HG03139 (cell line): ENCODE results near the gene DENND5A.
"Not testable (repeated sequence)": the region's sequence is repeated elsewhere in the genome, so short reads cannot be mapped to it uniquely, and the experiment has no call there.

Experiments used
- ATAC-seq: cut with Tn5 transposase; IDR thresholded peaks from one replicate; pipeline ENCODE4 v1.9.1; 2021; ENCODE audit not compliant: unreplicated experiment

Gene DENND5A

DNA sequence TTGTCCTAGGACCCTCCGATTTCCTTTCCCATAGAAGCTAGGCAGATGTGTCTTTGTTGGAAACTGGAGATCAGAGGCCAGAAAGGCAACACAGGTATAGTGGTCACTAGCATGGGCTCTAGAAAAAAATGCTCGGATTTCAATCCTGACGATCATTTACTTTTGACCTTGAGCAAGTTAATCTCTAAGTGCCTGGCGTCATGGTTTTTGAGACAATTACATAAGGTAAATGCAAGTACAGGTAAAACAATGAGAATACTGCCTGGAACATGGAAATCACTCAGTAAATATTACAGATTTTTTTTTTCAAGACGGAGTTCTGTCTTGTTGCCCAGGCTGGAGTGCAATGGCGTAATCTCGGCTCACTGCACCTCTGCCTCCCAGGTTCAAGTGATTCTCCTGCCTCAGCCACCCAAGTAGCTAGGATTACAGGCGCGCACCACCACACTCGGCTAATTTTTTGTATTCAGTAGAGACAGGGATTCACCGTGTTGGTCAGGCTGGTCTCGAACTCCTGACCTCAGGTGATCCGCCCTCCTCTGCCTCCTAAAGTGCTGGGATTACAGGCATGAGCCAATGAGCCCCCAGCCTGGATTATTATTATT, 1.1 kb upstream of the DENND5A start:
- no peak for ATAC-seq

GRCh38 chr11:9264316-9265210, 587 bp downstream of the DENND5A start:
- ATAC-seq, result peak; percentile 17

DNA sequence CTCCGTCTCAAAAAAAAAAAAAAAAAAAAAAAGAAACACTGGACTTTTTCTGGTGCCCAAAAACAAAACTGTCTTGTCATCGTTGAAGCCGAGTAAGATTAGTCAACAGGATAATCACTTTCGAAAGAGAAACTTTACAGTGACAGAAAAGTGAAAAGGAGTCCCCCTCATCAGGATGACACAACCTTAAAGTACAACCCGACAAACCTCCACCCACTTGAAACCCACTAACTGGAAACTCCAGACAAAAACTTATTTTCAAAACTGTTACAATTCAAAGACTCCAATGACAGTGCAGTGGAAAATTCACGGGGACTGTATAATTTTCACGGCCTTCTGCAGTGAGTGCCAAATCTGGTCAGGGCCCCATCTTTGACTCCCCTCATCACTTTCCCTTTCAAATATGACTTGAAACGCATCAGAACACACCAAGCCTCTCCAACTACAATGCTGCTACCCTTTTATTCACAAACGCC, 1.3 kb downstream of the DENND5A start:
- peak; percentile 46 for ATAC-seq

DNA sequence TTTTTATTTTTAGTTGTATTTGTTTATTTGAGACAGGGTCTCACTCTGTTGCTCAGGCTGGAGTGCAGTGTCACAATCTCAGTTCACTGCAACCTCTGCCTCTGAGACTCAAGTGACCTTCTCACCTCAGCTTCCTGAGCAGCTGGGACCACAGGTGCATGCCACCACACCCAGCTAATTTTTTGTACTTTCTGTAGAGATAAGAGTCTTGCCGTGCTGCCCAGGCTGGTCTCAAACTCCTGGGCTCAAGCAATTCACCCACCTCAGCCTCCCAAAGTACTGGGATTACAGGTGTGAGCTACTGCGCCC, 4.4 kb downstream of the DENND5A start:
- ATAC-seq, result not testable (repeated sequence)

DNA sequence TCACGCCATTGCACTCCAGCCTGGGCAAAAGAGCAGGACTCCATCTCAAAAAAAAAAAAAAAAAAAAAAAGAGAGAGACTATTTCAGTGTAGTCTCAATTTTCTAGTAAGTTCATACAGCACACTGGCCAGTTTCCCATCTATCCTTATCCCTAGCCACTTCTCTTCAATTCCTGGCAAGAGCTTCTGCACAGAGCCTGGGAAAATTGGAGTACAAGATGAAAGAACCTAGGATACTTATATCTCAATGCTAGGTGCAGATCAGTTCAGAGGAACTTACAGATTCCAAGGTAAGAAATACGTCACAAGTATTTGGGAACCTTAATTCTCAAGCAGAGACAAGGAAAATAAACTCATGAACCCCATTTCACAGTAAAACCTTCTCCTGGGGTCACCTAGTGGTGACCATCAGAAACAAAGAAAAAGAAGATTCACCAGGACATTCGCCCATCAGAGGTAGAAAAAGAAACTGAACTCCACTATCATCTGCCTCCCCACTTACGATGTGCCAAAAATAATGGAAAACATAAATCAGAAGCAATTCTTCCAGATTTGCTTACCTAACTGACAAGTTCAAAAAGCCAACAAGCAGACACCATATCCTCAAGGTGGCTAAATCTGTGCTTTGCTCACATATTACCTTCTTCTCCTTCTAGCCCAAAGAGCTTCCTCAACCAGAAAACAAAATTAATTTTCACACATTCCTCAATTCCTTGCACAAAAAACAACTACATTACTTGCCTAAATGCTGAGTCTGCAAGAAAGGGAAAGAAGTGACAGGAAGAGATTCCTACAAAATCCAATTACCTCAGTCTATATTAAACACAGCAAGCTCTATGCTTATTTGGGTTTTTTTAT, 4.9 kb downstream of the DENND5A start:
- no peak for ATAC-seq

GRCh38 chr11:9258279-9258678, 6.9 kb downstream of the DENND5A start:
- not testable (repeated sequence) for ATAC-seq

- ATAC-seq, result no peak
Observed at GRCh38 chr11:9254416-9254815, 10.7 kb downstream of the DENND5A start.

DNA sequence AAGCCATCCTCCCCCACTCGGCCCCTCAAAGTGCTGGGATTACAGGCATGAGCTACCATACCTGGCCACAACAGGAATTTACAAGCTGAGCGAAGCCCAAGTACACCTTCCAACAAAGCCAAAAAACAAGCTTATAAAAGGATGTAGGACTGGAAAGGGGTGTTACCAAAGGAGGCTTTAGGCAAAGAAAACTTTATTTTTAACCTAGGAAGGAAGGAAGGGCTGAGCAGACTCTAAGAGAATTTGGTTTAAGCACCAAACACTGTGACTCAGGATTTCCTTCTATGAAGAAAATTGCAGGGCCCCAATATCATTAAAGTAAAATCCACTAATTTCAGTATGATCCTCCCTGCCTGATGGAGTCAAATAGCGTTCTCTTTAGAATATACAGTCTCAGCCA, 12.1 kb downstream of the DENND5A start:
- no peak for ATAC-seq

GRCh38 chr11:9251311-9251710, 13.8 kb downstream of the DENND5A start:
- ATAC-seq, result no peak

GRCh38 chr11:9250139-9250582, 15.0 kb downstream of the DENND5A start:
- ATAC-seq, result peak; percentile 77

DNA sequence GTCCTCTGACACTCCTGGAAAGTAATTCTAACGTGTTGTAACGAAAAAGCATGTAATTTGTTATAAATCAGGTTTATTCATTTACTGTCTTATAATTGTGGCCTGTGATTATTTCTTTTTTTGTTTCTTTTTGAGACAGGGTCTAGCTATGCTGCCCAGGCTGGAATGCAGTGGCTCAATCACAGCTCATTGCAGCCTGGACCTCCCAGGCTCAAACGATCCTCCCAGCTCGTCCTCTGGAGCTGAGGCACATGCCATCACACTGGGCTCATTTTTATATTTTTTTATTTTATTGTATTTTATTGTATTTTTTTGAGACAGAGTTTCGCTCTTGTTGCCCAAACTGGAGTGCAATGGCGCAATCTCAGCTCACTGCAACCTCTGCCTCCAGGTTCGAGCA, 15.9 kb downstream of the DENND5A start:
- ATAC-seq, result no peak

GRCh38 chr11:9247863-9248262, 17.3 kb downstream of the DENND5A start:
- no peak for ATAC-seq

DNA sequence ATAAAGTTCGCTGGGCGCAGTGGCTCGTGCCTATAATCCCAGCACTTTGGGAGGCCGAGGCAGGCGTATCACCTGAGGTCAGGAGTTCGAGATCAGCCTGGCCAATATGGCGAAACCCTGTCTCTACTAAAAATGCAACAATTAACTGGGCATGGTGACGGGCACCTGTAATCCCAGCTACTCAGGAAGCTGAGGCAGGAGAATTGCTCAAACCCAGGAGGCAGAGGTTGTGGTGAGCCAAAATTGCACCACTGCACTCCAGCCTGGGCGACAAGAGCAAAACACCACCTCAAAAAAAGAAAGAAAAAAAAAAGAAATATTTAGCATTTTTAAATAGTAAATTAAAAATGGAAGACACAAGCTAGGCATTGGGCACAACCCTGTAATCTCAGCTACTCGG, 28.9 kb downstream of the DENND5A start:
- not testable (repeated sequence) for ATAC-seq

- ATAC-seq, result no peak
Observed at GRCh38 chr11:9232482-9232881, 32.7 kb downstream of the DENND5A start.

DNA sequence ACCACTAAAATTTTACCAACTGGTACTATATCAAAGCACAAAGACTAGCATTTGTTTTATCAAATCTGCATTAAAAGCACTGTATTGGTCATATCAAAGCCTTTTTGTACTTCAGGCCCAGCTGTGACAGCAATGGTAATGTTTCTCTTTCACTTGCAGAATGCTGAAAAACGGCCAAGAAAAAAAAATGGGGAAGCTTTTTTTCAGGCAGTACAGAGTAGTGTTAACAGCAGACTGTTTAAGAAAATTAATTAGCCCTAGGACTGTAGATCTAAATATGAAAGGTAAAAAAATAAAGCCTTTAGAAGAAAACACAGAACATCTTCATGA, 33.3 kb downstream of the DENND5A start:
- no peak for ATAC-seq

DNA sequence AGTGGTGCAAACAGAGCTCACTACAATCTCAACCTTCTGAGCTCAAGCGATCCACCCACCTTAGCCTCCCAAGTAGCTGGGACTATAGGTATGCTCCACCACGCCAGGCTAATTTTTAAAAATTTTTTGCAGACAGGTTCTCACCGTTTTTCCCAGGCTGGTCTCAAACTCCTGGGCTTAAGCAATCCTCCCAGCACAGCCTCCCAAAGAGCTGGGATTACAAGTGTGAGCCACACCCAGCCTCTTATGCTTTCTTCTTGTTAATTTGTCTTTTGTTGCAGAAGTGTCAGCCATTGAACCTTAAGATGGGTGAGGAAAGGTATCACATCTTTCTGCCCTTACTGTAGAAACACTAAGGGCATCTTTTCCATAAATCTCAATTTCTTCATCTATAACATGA, 34.9 kb downstream of the DENND5A start:
- ATAC-seq, result no peak

GRCh38 chr11:9228091-9228490, 37.1 kb downstream of the DENND5A start:
- no peak for ATAC-seq

DNA sequence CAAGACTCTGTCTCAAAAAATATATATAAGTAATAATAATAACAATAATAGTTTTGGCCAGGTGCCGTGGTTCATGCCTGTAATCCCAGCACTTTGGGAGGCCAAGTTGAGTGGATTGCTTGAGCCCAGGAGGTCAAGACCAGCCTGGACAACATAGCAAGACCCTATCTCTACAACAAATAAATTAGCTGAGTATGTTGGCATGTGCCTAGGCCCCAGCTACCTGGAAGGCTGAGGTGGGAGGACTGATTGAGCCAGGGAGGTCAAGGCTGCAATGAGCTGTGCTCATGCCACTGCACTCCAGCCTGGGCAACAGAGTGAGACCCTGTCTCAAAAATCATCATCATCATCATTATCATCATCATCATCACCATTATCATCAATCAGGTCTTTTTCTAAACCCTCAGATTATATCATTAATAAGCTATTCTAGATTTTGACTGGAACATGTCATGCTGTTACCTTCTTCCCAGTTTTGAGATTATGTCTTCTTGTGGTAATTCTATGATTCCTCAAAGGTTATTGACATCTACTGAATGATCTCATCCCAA, 39.3 kb downstream of the DENND5A start:
- no peak for ATAC-seq

DNA sequence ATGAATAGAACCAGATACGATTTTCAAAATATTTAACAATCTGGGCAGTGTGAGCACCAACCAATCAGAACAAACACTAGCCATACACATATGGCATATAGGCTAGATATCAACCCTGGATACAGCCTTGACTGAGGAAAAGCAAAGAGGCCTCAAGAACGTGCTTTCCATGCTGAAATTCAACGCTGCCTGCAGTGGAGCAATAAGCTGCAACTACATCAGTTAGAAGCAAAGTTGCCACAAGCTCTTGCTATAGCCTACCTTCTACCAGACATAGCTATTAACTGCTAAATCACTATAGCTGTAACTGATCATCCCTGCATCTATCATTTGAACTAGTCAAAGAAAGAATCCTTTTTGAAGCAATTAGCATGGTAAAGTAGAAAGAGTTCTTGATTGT, 42.5 kb downstream of the DENND5A start:
- ATAC-seq, result no peak

- ATAC-seq, result not testable (repeated sequence)
Observed at GRCh38 chr11:9220853-9221252, 44.3 kb downstream of the DENND5A start.

GRCh38 chr11:9219572-9219971, 45.6 kb downstream of the DENND5A start:
- ATAC-seq, result no peak
